SK-N-SH (cell line): ENCODE measurements around the gene BACE2. TPM values are rescaled to one million over a fixed set of nuclear protein-coding genes. Genes with fewer than 3 reads are reported as not detected.

ENCODE experiments used
- CTCF ChIA-PET: fragments of 300-600, 350-600 bp; formaldehyde crosslinking; extraction: SDS; loops from one replicate; lab custom pipeline; 2021; lab: Yijun Ruan, JAX
- POLR2A ChIA-PET: fragments of 350-600 bp; sonication (Branson Sonifier 250); formaldehyde crosslinking; extraction: SDS; loops from one replicate; lab custom pipeline; 2020; ENCODE audit warnings: antibody characterized with exemption, inconsistent platforms; lab: Yijun Ruan, JAX
- DNase-seq: peaks from one replicate; pipeline ENCODE4 v3.0.0; 2012
- H2AFZ ChIP-seq: fragments of 200-600 bp; sonication (generic); 2 replicates; pipeline ENCODE4 v1.8.1; 2016; ENCODE audit warnings: antibody characterized with exemption, mild to moderate bottlenecking, low read depth
- H3F3A ChIP-seq: fragments of 200-600 bp; sonication (generic); replicated peaks from 2 replicates; pipeline ENCODE3; 2016; ENCODE audit warnings: antibody characterized with exemption, mild to moderate bottlenecking; ENCODE audit not compliant: insufficient read depth
- H3K27ac ChIP-seq, 2 experiments: fragments of 200-500 bp in 1 of 2; fragments of 200-600 bp in 1 of 2; sonication (Bioruptor generic) in 1 of 2; sonication (generic), shearing (Covaris generic) in 1 of 2; 2 replicates each; pipeline versions ENCODE4 v1.5.1 to v1.6.1; 2014 to 2016; ENCODE audit warnings: low read depth in 2 of 2, inconsistent platforms in 1 of 2, low read length in 1 of 2, mild to moderate bottlenecking in 1 of 2, mixed read lengths in 1 of 2
- H3K27me3 ChIP-seq: fragments of 200-600 bp; sonication (generic), shearing (Covaris generic); 2 replicates; pipeline ENCODE4 v1.6.1; 2016; ENCODE audit warnings: mixed run types; ENCODE audit not compliant: insufficient read depth
- H3K36me3 ChIP-seq, 2 experiments: fragments of 200-500 bp in 1 of 2; fragments of 200-600 bp in 1 of 2; sonication (Bioruptor generic) in 1 of 2; sonication (generic) in 1 of 2; replicated peaks in 1 of 2; 2 replicates each; pipeline versions ENCODE3 to v1.5.1; 2014 to 2016; ENCODE audit warnings: low read length in 1 of 2, mild to moderate bottlenecking in 1 of 2; ENCODE audit not compliant: insufficient read depth in 2 of 2, control insufficient read depth in 1 of 2
- H3K4me1 ChIP-seq, 2 experiments: fragments of 200-500 bp in 1 of 2; fragments of 200-600 bp in 1 of 2; sonication (Bioruptor generic) in 1 of 2; sonication (generic), shearing (Covaris generic) in 1 of 2; 2 replicates each; pipeline versions ENCODE4 v1.5.1 to v1.6.1; 2014 to 2016; ENCODE audit warnings: low read depth in 1 of 2, low read length in 1 of 2, mixed run types in 1 of 2; ENCODE audit not compliant: insufficient read depth in 2 of 2, control insufficient read depth in 1 of 2
- H3K4me2 ChIP-seq: fragments of 200-600 bp; sonication (generic), shearing (Covaris generic); 2 replicates; pipeline ENCODE4 v1.6.1; 2017; ENCODE audit warnings: mixed run types
- H3K4me3 ChIP-seq, 2 experiments: fragments of 200-500 bp in 1 of 2; fragments of 200-600 bp in 1 of 2; sonication (Bioruptor generic) in 1 of 2; sonication (generic), shearing (Covaris generic) in 1 of 2; 2 replicates each; pipeline versions ENCODE4 v1.5.1 to v1.8.1; 2014 to 2016; ENCODE audit warnings: low read depth in 2 of 2, inconsistent platforms in 1 of 2, low read length in 1 of 2, mild to moderate bottlenecking in 1 of 2, mixed read lengths in 1 of 2, moderate library complexity in 1 of 2
- H3K79me2 ChIP-seq: fragments of 200-600 bp; sonication (generic); 2 replicates; pipeline ENCODE4 v1.8.1; 2017; ENCODE audit warnings: mild to moderate bottlenecking; ENCODE audit not compliant: insufficient read depth
- H3K9ac ChIP-seq: fragments of 200-600 bp; sonication (generic); 2 replicates; pipeline ENCODE4 v1.6.1; 2017; ENCODE audit warnings: mixed run types
- H3K9me2 ChIP-seq: fragments of 200-600 bp; sonication (generic); 2 replicates; pipeline ENCODE4 v1.6.1; 2017; ENCODE audit warnings: mixed run types
- H3K9me3 ChIP-seq: fragments of 200-600 bp; sonication (generic); 2 replicates; pipeline ENCODE4 v1.6.1; 2017; ENCODE audit warnings: mixed run types, mild to moderate bottlenecking, moderate library complexity
- H4K20me1 ChIP-seq: fragments of 200-600 bp; sonication (generic); 2 replicates; pipeline ENCODE4 v1.6.1; 2017; ENCODE audit warnings: mild to moderate bottlenecking, mixed run types; ENCODE audit not compliant: insufficient read depth
- CHD2 ChIP-seq: fragments of 150-350 bp; IDR thresholded peaks from 2 replicates; pipeline ENCODE4 v1.6.1; 2018; ENCODE audit warnings: low read length; ENCODE audit not compliant: partially characterized antibody
- EP300 ChIP-seq, 2 experiments: IDR thresholded peaks; 2 replicates each; pipeline versions ENCODE4 v1.4.0 to v1.6.1; 2012; ENCODE audit warnings: borderline replicate concordance in 1 of 2, low read depth in 1 of 2, low read length in 1 of 2
- EZH2phosphoT487 ChIP-seq: fragments of 200-600 bp; sonication (generic); IDR thresholded peaks from 2 replicates; pipeline ENCODE4 v1.6.1; 2017; ENCODE audit warnings: low read depth, mixed run types, mild to moderate bottlenecking, antibody characterized with exemption, moderate library complexity, borderline replicate concordance
- FOXJ3 ChIP-seq: sonication (generic); formaldehyde crosslinking; IDR thresholded peaks from 2 replicates; pipeline ENCODE4 v1.5.1; 2020; ENCODE audit warnings: mild to moderate bottlenecking, missing genetic modification reagents
- GATA2 ChIP-seq: sonication (generic); formaldehyde crosslinking; IDR thresholded peaks from 2 replicates; pipeline ENCODE4 v1.5.0; 2020; ENCODE audit warnings: mild to moderate bottlenecking, missing genetic modification reagents
- JUND ChIP-seq: IDR thresholded peaks from 2 replicates; pipeline ENCODE4 v1.4.0; 2012
- MEF2A ChIP-seq: IDR thresholded peaks from 2 replicates; pipeline ENCODE4 v1.4.0; 2012; ENCODE audit warnings: low read depth, borderline replicate concordance
- MXI1 ChIP-seq: IDR thresholded peaks from 2 replicates; pipeline ENCODE4 v1.6.1; 2012; ENCODE audit warnings: mild to moderate bottlenecking, low read depth, low read length, improper control_type of control experiment
- NRF1 ChIP-seq: IDR thresholded peaks from 2 replicates; pipeline ENCODE4 v1.6.1; 2012; ENCODE audit warnings: low read depth, mild to moderate bottlenecking, low read length
- RAD21 ChIP-seq: IDR thresholded peaks from 2 replicates; pipeline ENCODE4 v1.6.1; 2012; ENCODE audit warnings: mild to moderate bottlenecking, low read length
- RXRA ChIP-seq: IDR thresholded peaks from 2 replicates; pipeline ENCODE4 v1.4.0; 2012; ENCODE audit warnings: low read depth, mild to moderate bottlenecking, borderline replicate concordance
- SMC3 ChIP-seq: IDR thresholded peaks from 2 replicates; pipeline ENCODE4 v1.6.1; 2012; ENCODE audit warnings: low read depth, low read length, improper control_type of control experiment
- TAF1 ChIP-seq: IDR thresholded peaks from 2 replicates; pipeline ENCODE4 v1.6.1; 2012; ENCODE audit warnings: low read depth, mild to moderate bottlenecking, low read length, moderate library complexity, borderline replicate concordance
- TCF12 ChIP-seq: IDR thresholded peaks from 2 replicates; pipeline ENCODE4 v1.4.0; 2012
- WGBS: methylation state at CpG from one replicate; pipeline ENCODE4 v1.1.6; 2017; ENCODE audit warnings: low lambda C conversion rate; 5-methylcytosine and 5-hydroxymethylcytosine counted together
- polyA plus RNA-seq, 3 experiments: library from polyadenylated mRNA; depleted of rRNA; stranded (reverse); fragments of >200 nt; gene quantifications; 2 replicates each; pipeline ENCODE4 v1.2.3, GENCODE V29; 2012
- TF ChIP-seq, protein P1 (sequence below): fragments of 200-600 bp; sonication (generic); IDR thresholded peaks from 2 replicates; pipeline ENCODE4 v1.6.1; 2017; ENCODE audit warnings: antibody characterized with exemption, mild to moderate bottlenecking, moderate library complexity
- TF ChIP-seq, protein P2 (sequence below): fragments of 150-350 bp; IDR thresholded peaks from 2 replicates; pipeline ENCODE4 v1.6.1; 2017; ENCODE audit warnings: antibody characterized with exemption, low read length, low read depth, borderline replicate concordance
- TF ChIP-seq, protein P3 (sequence below): IDR thresholded peaks from 2 replicates; pipeline ENCODE4 v1.4.0; 2012; ENCODE audit warnings: low read depth, borderline replicate concordance

The BACE2 gene
- polyA plus RNA-seq, 1 of the 3 experiments (the other 2 are of a cell fraction), result 23.4 TPM

DNA sequence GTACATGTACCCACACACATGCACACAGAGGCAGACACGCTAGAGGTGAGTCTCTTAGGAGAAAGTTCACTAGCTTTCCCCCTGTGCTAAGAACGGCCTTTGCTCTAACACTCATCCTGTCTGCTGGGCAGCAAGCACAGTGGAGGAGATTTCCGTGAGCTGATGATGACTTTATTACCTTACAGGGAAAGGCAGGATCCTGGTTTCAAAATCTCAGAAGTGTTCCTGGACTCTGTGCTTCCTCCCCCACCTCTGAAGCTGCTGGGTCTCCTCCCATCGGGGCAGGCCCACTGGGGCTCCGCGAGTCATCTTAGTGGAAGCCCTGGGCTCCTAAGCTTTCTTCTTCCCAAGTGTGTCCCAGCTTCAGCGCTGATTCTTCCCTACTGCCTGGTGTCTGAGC lies 151.3 kb downstream of the BACE2 start:
- ChIA-PET POLR2A (no interaction called here), CTCF (interaction anchor here (0.8 to 1.1 kb wide), 2 partner anchors 36 to 141 kb away, joined by 3 to 6 read pairs; no protein-coding TSS in a partner anchor)
- H2AFZ ChIP-seq, result no peak overlapping the region
- H3K79me2 ChIP-seq, result no peaks in the 10 kb centered on the region
- H3K9me3 ChIP-seq, result no peaks in the 10 kb centered on the region
- no peaks in the 10 kb centered on the region for H4K20me1 ChIP-seq
- DNase-seq, result no peak
- H3K27me3 ChIP-seq, result peaks cover 12% of the 10 kb centered on the region; the same call in 1 of the 2 replicates
- TF ChIP-seq EZH2phosphoT487 (no peak), RAD21 (no peak), MEF2A (no peak), NRF1 (no peak), GATA2 (no peak), TCF12 (no peak), TAF1 (no peak), EP300 (IDR thresholded peaks at IDR 0.05; ENCODE audit: borderline replicate concordance in 1 of 2, low read depth in 1 of 2, low read length in 1 of 2) (no peak)
- TF ChIP-seq, protein P1, sequence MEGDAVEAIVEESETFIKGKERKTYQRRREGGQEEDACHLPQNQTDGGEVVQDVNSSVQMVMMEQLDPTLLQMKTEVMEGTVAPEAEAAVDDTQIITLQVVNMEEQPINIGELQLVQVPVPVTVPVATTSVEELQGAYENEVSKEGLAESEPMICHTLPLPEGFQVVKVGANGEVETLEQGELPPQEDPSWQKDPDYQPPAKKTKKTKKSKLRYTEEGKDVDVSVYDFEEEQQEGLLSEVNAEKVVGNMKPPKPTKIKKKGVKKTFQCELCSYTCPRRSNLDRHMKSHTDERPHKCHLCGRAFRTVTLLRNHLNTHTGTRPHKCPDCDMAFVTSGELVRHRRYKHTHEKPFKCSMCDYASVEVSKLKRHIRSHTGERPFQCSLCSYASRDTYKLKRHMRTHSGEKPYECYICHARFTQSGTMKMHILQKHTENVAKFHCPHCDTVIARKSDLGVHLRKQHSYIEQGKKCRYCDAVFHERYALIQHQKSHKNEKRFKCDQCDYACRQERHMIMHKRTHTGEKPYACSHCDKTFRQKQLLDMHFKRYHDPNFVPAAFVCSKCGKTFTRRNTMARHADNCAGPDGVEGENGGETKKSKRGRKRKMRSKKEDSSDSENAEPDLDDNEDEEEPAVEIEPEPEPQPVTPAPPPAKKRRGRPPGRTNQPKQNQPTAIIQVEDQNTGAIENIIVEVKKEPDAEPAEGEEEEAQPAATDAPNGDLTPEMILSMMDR, result no peak
- TF ChIP-seq, protein P2, sequence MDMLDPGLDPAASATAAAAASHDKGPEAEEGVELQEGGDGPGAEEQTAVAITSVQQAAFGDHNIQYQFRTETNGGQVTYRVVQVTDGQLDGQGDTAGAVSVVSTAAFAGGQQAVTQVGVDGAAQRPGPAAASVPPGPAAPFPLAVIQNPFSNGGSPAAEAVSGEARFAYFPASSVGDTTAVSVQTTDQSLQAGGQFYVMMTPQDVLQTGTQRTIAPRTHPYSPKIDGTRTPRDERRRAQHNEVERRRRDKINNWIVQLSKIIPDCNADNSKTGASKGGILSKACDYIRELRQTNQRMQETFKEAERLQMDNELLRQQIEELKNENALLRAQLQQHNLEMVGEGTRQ, result no peak
- TF ChIP-seq, protein P3, sequence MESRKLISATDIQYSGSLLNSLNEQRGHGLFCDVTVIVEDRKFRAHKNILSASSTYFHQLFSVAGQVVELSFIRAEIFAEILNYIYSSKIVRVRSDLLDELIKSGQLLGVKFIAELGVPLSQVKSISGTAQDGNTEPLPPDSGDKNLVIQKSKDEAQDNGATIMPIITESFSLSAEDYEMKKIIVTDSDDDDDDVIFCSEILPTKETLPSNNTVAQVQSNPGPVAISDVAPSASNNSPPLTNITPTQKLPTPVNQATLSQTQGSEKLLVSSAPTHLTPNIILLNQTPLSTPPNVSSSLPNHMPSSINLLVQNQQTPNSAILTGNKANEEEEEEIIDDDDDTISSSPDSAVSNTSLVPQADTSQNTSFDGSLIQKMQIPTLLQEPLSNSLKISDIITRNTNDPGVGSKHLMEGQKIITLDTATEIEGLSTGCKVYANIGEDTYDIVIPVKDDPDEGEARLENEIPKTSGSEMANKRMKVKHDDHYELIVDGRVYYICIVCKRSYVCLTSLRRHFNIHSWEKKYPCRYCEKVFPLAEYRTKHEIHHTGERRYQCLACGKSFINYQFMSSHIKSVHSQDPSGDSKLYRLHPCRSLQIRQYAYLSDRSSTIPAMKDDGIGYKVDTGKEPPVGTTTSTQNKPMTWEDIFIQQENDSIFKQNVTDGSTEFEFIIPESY, result no peak
- H3K27ac ChIP-seq, result no peak overlapping the region
- 58% methylated on average over 6 of the region's 7 CpGs for WGBS
- H3K4me2 ChIP-seq, result no peak overlapping the region
- H3F3A ChIP-seq, result no peaks in the 10 kb centered on the region
- H3K9ac ChIP-seq, result no peak overlapping the region
- H3K4me3 ChIP-seq, result no peak overlapping the region
- H3K9me2 ChIP-seq, result no peaks in the 10 kb centered on the region
- H3K4me1 ChIP-seq, result no peaks in the 10 kb centered on the region
- H3K36me3 ChIP-seq, result no peaks in the 10 kb centered on the region

DNA sequence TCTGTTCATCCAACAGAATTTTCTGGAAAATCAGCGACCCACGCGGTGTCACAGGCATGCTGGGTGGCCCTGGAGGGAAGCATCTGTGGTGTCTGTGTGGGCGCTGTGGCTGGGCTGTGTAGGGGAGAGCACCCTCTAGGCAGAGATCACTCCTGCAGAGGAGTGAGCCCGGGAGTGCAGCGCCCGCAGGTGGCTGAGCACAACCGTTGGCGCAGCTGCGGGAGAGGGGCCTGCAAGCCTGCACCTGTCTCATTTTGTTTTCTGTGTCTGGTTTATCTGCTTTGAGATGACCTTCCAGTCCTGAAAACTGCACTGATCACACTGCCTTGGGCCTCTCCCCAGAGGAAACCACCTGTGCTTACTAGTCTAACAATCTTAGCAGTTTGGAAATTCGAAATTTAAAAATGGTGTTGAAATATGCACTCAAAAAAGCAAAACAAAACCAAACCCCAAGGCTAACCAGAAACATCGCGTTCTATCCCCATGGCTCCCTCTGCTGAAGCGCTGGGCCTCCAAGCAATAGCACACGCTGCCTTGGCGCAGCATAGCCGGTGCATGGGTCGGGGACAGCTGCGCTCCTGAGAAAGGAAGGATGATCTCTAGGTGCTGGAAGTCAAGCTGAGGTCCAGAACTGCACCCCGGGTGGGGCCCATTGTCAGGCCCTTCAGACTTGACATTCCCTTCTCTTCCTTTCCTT lies 153.4 kb downstream of the BACE2 start:
- POLR2A ChIA-PET, result no interaction called here
- no peak for TF ChIP-seq SMC3
- TF ChIP-seq MXI1, result no peak
- no peak for TF ChIP-seq FOXJ3 (CRISPR knock-in tag)
- no peak for TF ChIP-seq JUND
- no peak for TF ChIP-seq RXRA
- no peak for TF ChIP-seq CHD2
- TF ChIP-seq, protein P1, result no peak

More for the DNA sequence above, 153.4 kb downstream of the BACE2 start:
- DNase-seq, result no peak
- peaks cover 12% of the 10 kb centered on the region; the same call in 1 of the 2 replicates for H3K27me3 ChIP-seq
- H3K79me2 ChIP-seq, result no peaks in the 10 kb centered on the region
- no peaks in the 10 kb centered on the region for H3F3A ChIP-seq
- no peak overlapping the region for H3K4me2 ChIP-seq
- no peaks in the 10 kb centered on the region for H3K9me2 ChIP-seq
- CTCF ChIA-PET, result interaction anchor here (1.3 kb wide), 1 partner anchor 38 kb away, joined by 5 read pairs; no protein-coding TSS in a partner anchor
- H4K20me1 ChIP-seq, result no peaks in the 10 kb centered on the region
- no peaks in the 10 kb centered on the region for H3K36me3 ChIP-seq
- no peak overlapping the region for H3K27ac ChIP-seq
- no peaks in the 10 kb centered on the region for H3K4me1 ChIP-seq
- H2AFZ ChIP-seq, result no peak overlapping the region
- WGBS, result 49% methylated on average over 14 of the region's 20 CpGs
- H3K9me3 ChIP-seq, result no peaks in the 10 kb centered on the region
- no peak overlapping the region for H3K9ac ChIP-seq
- no peak overlapping the region for H3K4me3 ChIP-seq
